Vagina (tissue), 2 donors: Measurements from ENCODE around the gene NUDCD3.

Source experiments
- CTCF ChIP-seq, 3 experiments: fragments of 450-650 bp in 2 of 3; fragments of 200-600 bp in 1 of 3; sonication (generic) in 1 of 3; IDR thresholded peaks; one replicate each; pipeline ENCODE4 v1.5.1; 2017 to 2019; ENCODE audit warnings: antibody characterized with exemption in 3 of 3, mild to moderate bottlenecking in 2 of 3, moderate library complexity in 2 of 3
- POLR2A ChIP-seq, 2 donors: fragments of 450-650 bp; IDR thresholded peaks; one replicate each; pipeline ENCODE4 v1.6.1; 2017; ENCODE audit warnings: antibody characterized with exemption in 2 of 2, mild to moderate bottlenecking in 2 of 2, moderate library complexity in 2 of 2

GRCh38 chr7:44381494-44382220, 108.8 kb downstream of the NUDCD3 start:
- TF ChIP-seq POLR2A (IDR thresholded peaks at IDR 0.05), result no peak
- TF ChIP-seq CTCF (IDR thresholded peaks at IDR 0.05), result no peak
